Esophagus muscularis mucosa (tissue), 4 donors: Measurements from ENCODE around the gene AZU1. TPM values are rescaled to one million over a fixed set of nuclear protein-coding genes. Genes with fewer than 3 reads are reported as not detected.
"Not testable (repeated sequence)": the region's sequence is repeated elsewhere in the genome, so short reads cannot be mapped to it uniquely, and the experiment has no call there.

Experiments used
- DNase-seq: peaks from one replicate; pipeline ENCODE4 v3.0.0-alpha.2; 2017; ENCODE audit errors: extremely low spot score
- H3K27ac ChIP-seq, 4 donors: fragments of 200-600 bp; sonication (generic); replicated peaks in 1 of 4; 1 replicate in 3 of 4; 2 replicates in 1 of 4; pipeline ENCODE4 v1.5.1; 2016 to 2019; ENCODE audit warnings: mild to moderate bottlenecking in 1 of 4
- H3K27me3 ChIP-seq, 4 donors: fragments of 200-600 bp; sonication (generic); one replicate each; pipeline versions ENCODE4 v1.5.1 to v1.6.0; 2016 to 2019
- H3K36me3 ChIP-seq, 4 donors: fragments of 200-600 bp; sonication (generic); one replicate each; pipeline ENCODE4 v1.5.1; 2016 to 2019
- H3K4me1 ChIP-seq, 4 donors: fragments of 200-600 bp; sonication (generic); one replicate each; pipeline ENCODE4 v1.5.1; 2016 to 2019
- H3K4me3 ChIP-seq, 4 donors: fragments of 200-600 bp; sonication (generic); 1 replicate in 2 of 4; 2 replicates in 2 of 4; pipeline ENCODE4 v1.5.1; 2016 to 2019; ENCODE audit warnings: mild to moderate bottlenecking in 4 of 4, moderate library complexity in 1 of 4
- H3K9me3 ChIP-seq, 4 donors: fragments of 200-600 bp; sonication (generic); 1 replicate in 3 of 4; 2 replicates in 1 of 4; pipeline ENCODE4 v1.5.1; 2016 to 2019
- EP300 ChIP-seq: sonication (generic); formaldehyde crosslinking; IDR thresholded peaks from one replicate; pipeline ENCODE4 v1.6.1; 2017; ENCODE audit warnings: antibody characterized with exemption
- POLR2A ChIP-seq: fragments of 450-650 bp; IDR thresholded peaks from one replicate; pipeline ENCODE4 v1.6.1; 2017; ENCODE audit warnings: antibody characterized with exemption, moderate library complexity, mild to moderate bottlenecking, low read depth
- POLR2AphosphoS5 ChIP-seq, 2 donors: sonication (generic); formaldehyde crosslinking; IDR thresholded peaks; one replicate each; pipeline ENCODE4 v1.6.1; 2017; ENCODE audit warnings: antibody characterized with exemption in 2 of 2
- WGBS: methylation state at CpG from one replicate; pipeline ENCODE4 v1.1.5; 2018; 5-methylcytosine and 5-hydroxymethylcytosine counted together
- intact Hi-C: fragments of 100-400 bp; cut with DNase I; formaldehyde crosslinking; loops from one replicate; pipeline ENCODE4 v1.15.1; 2023
- total RNA-seq, 4 donors: library from RNA; depleted of rRNA; stranded (reverse); fragments of >200 nt; gene quantifications; one replicate each; pipeline versions ENCODE4 v1.1.0 to v1.2.1, GENCODE V29; 2016
- TF ChIP-seq, protein P1 (sequence below), 3 experiments: fragments of 200-600 bp in 2 of 3; fragments of 450-650 bp in 1 of 3; sonication (generic) in 2 of 3; IDR thresholded peaks; one replicate each; pipeline ENCODE4 v1.5.1; 2017 to 2019; ENCODE audit warnings: antibody characterized with exemption in 3 of 3, mild to moderate bottlenecking in 2 of 3, moderate library complexity in 1 of 3

AZU1 gene
- total RNA-seq, 4 donors from 2014 or later, result 0.40 to 1.3 TPM; not detected in 2

DNA sequence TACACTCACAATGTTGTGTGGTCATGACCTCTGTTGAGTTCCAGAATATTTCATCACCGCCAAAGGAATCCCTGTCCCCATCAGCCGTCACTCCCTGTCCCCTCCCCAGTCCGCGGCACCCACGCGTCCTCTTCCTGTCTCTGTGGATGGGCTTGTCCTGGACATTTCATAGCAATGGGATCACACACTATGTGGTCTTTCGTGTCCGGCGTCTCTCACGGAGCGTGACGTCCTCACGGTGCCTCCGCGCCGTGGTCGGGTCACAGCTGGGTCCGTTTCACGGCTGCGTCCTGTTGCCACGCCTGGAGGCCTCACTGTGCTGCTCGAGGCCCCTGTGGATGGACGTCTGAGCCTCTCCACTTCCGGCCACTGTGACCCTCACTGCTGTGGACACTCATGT lies 6.6 kb downstream of the AZU1 start:
- Histone ChIP-seq H3K27ac (no peak overlapping the region), H3K36me3 (no peaks in the 10 kb centered on the region), H3K4me3 (no peak overlapping the region), H3K4me1 (no peaks in the 10 kb centered on the region), H3K9me3 (no peaks in the 10 kb centered on the region), H3K27me3 (peaks cover 0 to 79% (median 3%) of the 10 kb centered on the region in 4 donors)
- no peak for DNase-seq
- intact Hi-C loops, result no loop called here
- no peak for TF ChIP-seq POLR2AphosphoS5 (IDR thresholded peaks at IDR 0.05)
- TF ChIP-seq, protein P1, sequence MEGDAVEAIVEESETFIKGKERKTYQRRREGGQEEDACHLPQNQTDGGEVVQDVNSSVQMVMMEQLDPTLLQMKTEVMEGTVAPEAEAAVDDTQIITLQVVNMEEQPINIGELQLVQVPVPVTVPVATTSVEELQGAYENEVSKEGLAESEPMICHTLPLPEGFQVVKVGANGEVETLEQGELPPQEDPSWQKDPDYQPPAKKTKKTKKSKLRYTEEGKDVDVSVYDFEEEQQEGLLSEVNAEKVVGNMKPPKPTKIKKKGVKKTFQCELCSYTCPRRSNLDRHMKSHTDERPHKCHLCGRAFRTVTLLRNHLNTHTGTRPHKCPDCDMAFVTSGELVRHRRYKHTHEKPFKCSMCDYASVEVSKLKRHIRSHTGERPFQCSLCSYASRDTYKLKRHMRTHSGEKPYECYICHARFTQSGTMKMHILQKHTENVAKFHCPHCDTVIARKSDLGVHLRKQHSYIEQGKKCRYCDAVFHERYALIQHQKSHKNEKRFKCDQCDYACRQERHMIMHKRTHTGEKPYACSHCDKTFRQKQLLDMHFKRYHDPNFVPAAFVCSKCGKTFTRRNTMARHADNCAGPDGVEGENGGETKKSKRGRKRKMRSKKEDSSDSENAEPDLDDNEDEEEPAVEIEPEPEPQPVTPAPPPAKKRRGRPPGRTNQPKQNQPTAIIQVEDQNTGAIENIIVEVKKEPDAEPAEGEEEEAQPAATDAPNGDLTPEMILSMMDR (IDR thresholded peaks at IDR 0.05), result no peak
- TF ChIP-seq EP300, result no peak
- TF ChIP-seq POLR2A, result no peak
- WGBS, result 69% methylated on average over 24 of the region's 24 CpGs

GRCh38 chr19:835210-835810 lies 7.7 kb downstream of the AZU1 start:
- no peaks in the 10 kb centered on the region for H3K9me3 ChIP-seq
- no peaks in the 10 kb centered on the region for H3K4me1 ChIP-seq
- DNase-seq, result no peak
- no peak overlapping the region for H3K27ac ChIP-seq
- H3K27me3 ChIP-seq, result peaks cover 0 to 80% (median 3%) of the 10 kb centered on the region in 4 donors
- H3K36me3 ChIP-seq, result no peaks in the 10 kb centered on the region
- H3K4me3 ChIP-seq, result no peak overlapping the region
- intact Hi-C loops, result no loop called here
- TF ChIP-seq POLR2A (no peak), EP300 (no peak), POLR2AphosphoS5 (IDR thresholded peaks at IDR 0.05) (no peak)
- TF ChIP-seq, protein P1 (IDR thresholded peaks at IDR 0.05), result no peak
- WGBS, result 36% methylated on average over 18 of the region's 36 CpGs

GRCh38 chr19:840519-841206 lies 13.0 kb downstream of the AZU1 start, which contains the start of gene PRTN3:
PRTN3 (plus strand) TSS chr19:840999; CDS start chr19:841009, 10 bp downstream.
- intact Hi-C loops, result no loop called here
- Histone ChIP-seq H3K27ac (no peak within 1 kb of the TSS), H3K9me3 (no peaks in the 10 kb centered on the region), H3K36me3 (no peaks in the 10 kb centered on the region), H3K4me3 (no peak within 1 kb of the TSS), H3K27me3 (peaks cover 0 to 90% (median 27%) of the 10 kb centered on the region in 4 donors), H3K4me1 (peaks cover 8 to 19% (median 13%) of the 10 kb centered on the region in 4 donors)
- WGBS, result 70% methylated on average over 5 of the region's 24 CpGs
- DNase-seq, result no peak
- TF ChIP-seq POLR2AphosphoS5 (IDR thresholded peaks at IDR 0.05) (no peak), POLR2A (no peak), EP300 (no peak)
- TF ChIP-seq, protein P1 (IDR thresholded peaks at IDR 0.05), result no peak

DNA sequence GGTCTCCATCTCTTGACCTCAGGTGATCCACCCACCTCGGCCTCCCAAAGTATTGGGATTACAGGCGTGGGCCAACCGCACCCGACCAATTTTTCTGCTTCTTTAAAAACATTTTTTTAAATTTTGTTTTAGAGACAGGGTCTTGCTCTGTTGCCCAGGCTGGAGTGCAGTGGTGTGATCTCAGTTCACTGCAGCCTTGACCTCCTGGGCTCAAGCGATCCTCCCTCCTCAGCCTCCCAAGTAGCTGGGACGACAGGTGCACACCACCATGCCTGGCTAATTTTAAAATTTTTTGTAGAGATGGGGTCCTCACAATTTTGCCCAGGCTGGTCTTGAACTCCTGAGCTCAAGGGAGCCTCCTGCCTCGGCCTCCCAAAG lies 15.2 kb downstream of the AZU1 start:
- intact Hi-C loops, H3K27ac ChIP-seq, DNase-seq, H3K36me3 ChIP-seq, H3K9me3 ChIP-seq: not testable (repeated sequence)
- WGBS, result 82% methylated on average over 7 of the region's 7 CpGs
- Histone ChIP-seq H3K4me1 (peaks cover 12 to 25% (median 18%) of the 10 kb centered on the region in 4 donors), H3K27me3 (peaks cover 0 to 97% (median 35%) of the 10 kb centered on the region in 4 donors), H3K4me3 (peak overlapping the region in 1 of 4 donors; percentile 31)

- H3K27me3 ChIP-seq, result peaks cover 0 to 96% (median 35%) of the 10 kb centered on the region in 4 donors
- DNase-seq, result no peak
- H3K4me1 ChIP-seq, result peaks cover 13 to 30% (median 23%) of the 10 kb centered on the region in 4 donors
- 8% methylated on average over 12 of the region's 46 CpGs for WGBS
- H3K36me3 ChIP-seq, result no peaks in the 10 kb centered on the region
- no peak overlapping the region for H3K27ac ChIP-seq
- TF ChIP-seq EP300, result no peak
- TF ChIP-seq, protein P1 (IDR thresholded peaks at IDR 0.05), result peak in 1 of 3 experiments; percentile 3
- intact Hi-C loops, result no loop called here
- no peaks in the 10 kb centered on the region for H3K9me3 ChIP-seq
- H3K4me3 ChIP-seq, result peak overlapping the region; percentile 31 to 42 (median 34)
These were observed 15.7 kb downstream of the AZU1 start for GRCh38 chr19:843180-843835.
